MM.1S (cell line): Measurements from ENCODE around the gene MZB1.

Experiments used
- CTCF ChIP-seq: fragments of 300-600 bp; sonication (generic); IDR thresholded peaks from 2 replicates; pipeline ENCODE4 v1.5.1; 2016; ENCODE audit warnings: antibody characterized with exemption, low read length, mixed read lengths
- EZH2 ChIP-seq: fragments of 300-600 bp; sonication (generic); optimal IDR thresholded peaks from 2 replicates; pipeline ENCODE3; 2017; ENCODE audit warnings: low read depth, mild to moderate bottlenecking, antibody characterized with exemption, low read length, mixed read lengths
- EZH2phosphoT487 ChIP-seq: fragments of 300-600 bp; sonication (generic); IDR thresholded peaks from 2 replicates; pipeline ENCODE4 v1.6.1; 2018; ENCODE audit warnings: antibody characterized with exemption, low read length

GRCh38 chr5:139358064-139358463, 31.6 kb downstream of the MZB1 start:
- TF ChIP-seq EZH2phosphoT487 (no peak), CTCF (no peak), EZH2 (no peak)
